Endothelial cell of umbilical vein (primary cell): Measurements from ENCODE around the gene SPIRE2. TPM values are rescaled to one million over a fixed set of nuclear protein-coding genes. Genes with fewer than 3 reads are reported as not detected.

Experiments
- BruUV-seq: library from RNA; stranded (reverse); fragments of 400-500 nt; replicated peaks from 2 replicates; lab custom pipeline; 2021; lab: Mats Ljungman, UMichigan
- CTCF ChIA-PET: fragments of 300-600, 350-600 bp; sonication (Branson Sonifier 250); formaldehyde crosslinking; loops from one replicate; lab custom pipeline; 2021; ENCODE audit warnings: antibody characterized with exemption, inconsistent platforms; lab: Charles Lee
- POLR2A ChIA-PET: fragments of 300-600, 350-600 bp; sonication (Branson Sonifier 250); formaldehyde crosslinking; loops from one replicate; lab custom pipeline; 2021; ENCODE audit warnings: antibody characterized with exemption, inconsistent platforms; lab: Charles Lee
- DNase-seq: peaks from one replicate; pipeline ENCODE4 v3.0.0-alpha.2; 2011; ENCODE audit warnings: low read depth, low spot score
- FAIRE-seq: peaks from 2 replicates; lab custom pipeline; 2011; peaks lifted over from hg19 to GRCh38; lab: Jason Lieb, UNC
- H2AFZ ChIP-seq: 2 replicates; pipeline ENCODE4 v1.6.0; 2012; ENCODE audit warnings: low read depth, low read length, control low read depth, inconsistent platforms
- H3K27ac ChIP-seq: 2 replicates; pipeline ENCODE4 v1.5.1; 2011; ENCODE audit warnings: low read depth, mild to moderate bottlenecking, control low read depth, low read length, moderate library complexity; ENCODE audit not compliant: insufficient read depth
- H3K27me3 ChIP-seq, 2 experiments: 2 replicates each; pipeline versions ENCODE4 v1.6.0 to v1.6.1; 2011; ENCODE audit warnings: low read length in 2 of 2, mixed read lengths in 1 of 2; ENCODE audit not compliant: control insufficient read depth in 2 of 2, insufficient read depth in 2 of 2
- H3K36me3 ChIP-seq, 2 experiments: 2 replicates in 1 of 2; 3 replicates in 1 of 2; pipeline ENCODE4 v1.5.1; 2011; ENCODE audit warnings: low read length in 2 of 2, mild to moderate bottlenecking in 1 of 2, moderate library complexity in 1 of 2; ENCODE audit not compliant: control insufficient read depth in 2 of 2, insufficient read depth in 2 of 2; ENCODE audit errors: extremely low read depth in 1 of 2
- H3K4me1 ChIP-seq: 3 replicates; pipeline ENCODE4 v1.5.1; 2011; ENCODE audit warnings: mild to moderate bottlenecking, low read length; ENCODE audit not compliant: control insufficient read depth, insufficient read depth; ENCODE audit errors: extremely low read depth
- H3K4me2 ChIP-seq: 2 replicates; pipeline ENCODE4 v1.6.1; 2011; ENCODE audit warnings: low read length, control low read depth, mixed read lengths; ENCODE audit not compliant: insufficient read depth
- H3K4me3 ChIP-seq, 3 experiments: fragments of 200-600 bp in 1 of 3; sonication (generic), shearing (Covaris generic) in 1 of 3; replicated peaks in 1 of 3; 2 replicates each; pipeline ENCODE4 v1.5.1; 2011 to 2016; ENCODE audit warnings: control low read depth in 3 of 3, low read length in 3 of 3, mild to moderate bottlenecking in 2 of 3, inconsistent platforms in 1 of 3, low read depth in 1 of 3, moderate library complexity in 1 of 3; ENCODE audit not compliant: insufficient read depth in 1 of 3
- H3K79me2 ChIP-seq: 2 replicates; pipeline ENCODE4 v1.6.0; 2012; ENCODE audit warnings: low read length, inconsistent platforms; ENCODE audit not compliant: control insufficient read depth, insufficient read depth
- H3K9ac ChIP-seq: replicated peaks from 2 replicates; pipeline ENCODE3; 2011; ENCODE audit warnings: low read length, control low read depth; ENCODE audit not compliant: insufficient read depth; ENCODE audit errors: extremely low read depth
- H3K9me1 ChIP-seq: replicated peaks from 3 replicates; pipeline ENCODE4 v1.6.0; 2011; ENCODE audit warnings: mild to moderate bottlenecking, low read length; ENCODE audit not compliant: control insufficient read depth, insufficient read depth; ENCODE audit errors: extremely low read depth
- H3K9me3 ChIP-seq: replicated peaks from 2 replicates; pipeline ENCODE4 v1.5.1; 2012; ENCODE audit warnings: low read length, inconsistent platforms; ENCODE audit not compliant: control insufficient read depth, insufficient read depth
- H4K20me1 ChIP-seq: replicated peaks from 2 replicates; pipeline ENCODE3; 2011; ENCODE audit warnings: mild to moderate bottlenecking, low read length; ENCODE audit not compliant: control insufficient read depth, insufficient read depth; ENCODE audit errors: extremely low read depth
- EZH2 ChIP-seq: IDR thresholded peaks from 2 replicates; pipeline ENCODE4 v1.6.1; 2012; ENCODE audit warnings: borderline replicate concordance, low read depth, mild to moderate bottlenecking, moderate library complexity, low read length, inconsistent platforms; ENCODE audit not compliant: severe bottlenecking
- FOS ChIP-seq: IDR thresholded peaks from 2 replicates; pipeline ENCODE4 v1.6.1; 2011; ENCODE audit warnings: mild to moderate bottlenecking, low read length, moderate library complexity, borderline replicate concordance; ENCODE audit not compliant: insufficient read depth
- GATA2 ChIP-seq: IDR thresholded peaks from 2 replicates; pipeline ENCODE4 v1.7.0; 2011; ENCODE audit warnings: low read depth, mild to moderate bottlenecking, moderate library complexity, mixed read lengths, low read length; ENCODE audit not compliant: insufficient read length, insufficient read depth
- JUN ChIP-seq: IDR thresholded peaks from 2 replicates; pipeline ENCODE4 v1.6.1; 2011; ENCODE audit warnings: borderline replicate concordance, low read depth; ENCODE audit not compliant: insufficient read length, insufficient read depth
- MYC ChIP-seq: IDR thresholded peaks from one replicate; pipeline ENCODE4 v1.6.1; 2011; ENCODE audit warnings: mild to moderate bottlenecking, low read depth, low read length
- POLR2A ChIP-seq: IDR thresholded peaks from 2 replicates; pipeline ENCODE4 v1.6.1; 2012; ENCODE audit warnings: low read depth, mild to moderate bottlenecking, control low read depth, low read length
- POLR2AphosphoS5 ChIP-seq: IDR thresholded peaks from 2 replicates; pipeline ENCODE4 v1.6.1; 2012; ENCODE audit warnings: low read depth, mild to moderate bottlenecking, control low read depth, low read length, moderate library complexity; ENCODE audit not compliant: insufficient read depth
- dilution Hi-C: fragments of 300-500 bp; cut with MboI; formaldehyde crosslinking; loops from one replicate; pipeline ENCODE4 v1.15.0; 2019; ENCODE audit warnings: low sequenced_read_pairs; ENCODE audit not compliant: extremely low pct_ligation_motif_present
- intact Hi-C: fragments of 100-400 bp; cut with micrococcal nuclease; formaldehyde crosslinking; loops from one replicate; pipeline ENCODE4 v1.10.0; 2022
- polyA plus RNA-seq, 4 experiments: library from polyadenylated mRNA; depleted of rRNA in 3 of 4; stranded (reverse) in 3 of 4; unstranded in 1 of 4; fragments of >200 nt; gene quantifications; 2 replicates each; pipeline versions ENCODE4 v1.2.1 to v1.2.3, GENCODE V29; 2011 to 2012; ENCODE audit warnings: missing spikeins in 1 of 4
- total RNA-seq: library from RNA; stranded (reverse); gene quantifications from 2 replicates; pipeline ENCODE4 v1.2.3, GENCODE V29; 2021
- TF ChIP-seq, protein P1 (sequence below): IDR thresholded peaks from 2 replicates; pipeline ENCODE4 v1.6.1; 2011; ENCODE audit not compliant: insufficient read depth, insufficient read length
- TF ChIP-seq, protein P2 (sequence below), 2 donors: IDR thresholded peaks; 1 replicate in 1 of 2; 2 replicates in 1 of 2; pipeline ENCODE4 v1.5.1; 2011; ENCODE audit warnings: low read length in 2 of 2, mild to moderate bottlenecking in 2 of 2, moderate library complexity in 2 of 2, control low read depth in 1 of 2, inconsistent platforms in 1 of 2, low read depth in 1 of 2; ENCODE audit not compliant: insufficient read depth in 1 of 2; ENCODE audit errors: extremely low read depth in 1 of 2

SPIRE2 gene
- total and polyA plus RNA-seq, 2 donors (not counting 3 experiments of a cell fraction or from before 2014, with no cell fraction given) = 1.2 to 3.1 TPM

DNA sequence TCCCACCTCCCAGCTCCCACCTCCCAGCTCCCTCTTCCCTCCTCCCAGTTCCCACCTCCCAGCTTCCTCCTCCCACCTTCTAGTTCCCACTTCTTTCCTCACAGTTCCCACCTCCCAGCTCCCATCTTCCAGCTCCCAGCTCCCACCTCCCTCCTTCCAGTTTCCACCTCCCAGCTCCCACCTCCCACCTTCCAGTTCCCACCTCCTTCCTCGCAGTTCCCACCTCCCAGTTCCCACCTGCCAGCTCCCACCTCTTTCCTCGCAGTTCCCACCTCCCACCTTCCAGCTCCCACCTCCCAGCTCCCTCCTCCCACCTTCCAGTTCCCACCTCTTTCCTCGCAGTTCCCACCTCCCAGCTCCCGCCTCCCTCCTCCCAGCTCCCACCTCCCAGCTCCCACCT, 80.0 kb downstream of the SPIRE2 start:
- ChIA-PET CTCF (interaction anchor here (4.9 kb wide), 1 partner anchor 10 kb away, joined by 54 read pairs; the partner anchor contains the start of gene MC1R), POLR2A (interaction anchor here (0.8 to 3.6 kb wide), 2 partner anchors 14 to 16 kb away, joined by 7 to 21 read pairs; partner anchors contain the start of gene TUBB3)
- no peaks in the 10 kb centered on the region for H3K27me3 ChIP-seq
- H2AFZ ChIP-seq = no peak overlapping the region
- no peaks in the 10 kb centered on the region for H3K9me3 ChIP-seq
- intact Hi-C loops (no loop called here), dilution Hi-C loops (no loop called here)
- no peak overlapping the region for H3K27ac ChIP-seq
- H3K79me2 ChIP-seq = no peaks in the 10 kb centered on the region
- FAIRE-seq (no peak), DNase-seq (no peak)
- no peaks in the 10 kb centered on the region for H3K9me1 ChIP-seq
- peaks cover 3% of the 10 kb centered on the region for H3K4me1 ChIP-seq
- BruUV-seq = no TSS peak
- no peaks in the 10 kb centered on the region for H4K20me1 ChIP-seq
- H3K4me2 ChIP-seq = no peak overlapping the region
- no peak overlapping the region for H3K9ac ChIP-seq
- H3K36me3 ChIP-seq = peaks cover 11 to 47% of the 10 kb centered on the region in 2 experiments
- no peak overlapping the region for H3K4me3 ChIP-seq
- no peak for TF ChIP-seq FOS
- no peak for TF ChIP-seq MYC
- TF ChIP-seq, protein P1, sequence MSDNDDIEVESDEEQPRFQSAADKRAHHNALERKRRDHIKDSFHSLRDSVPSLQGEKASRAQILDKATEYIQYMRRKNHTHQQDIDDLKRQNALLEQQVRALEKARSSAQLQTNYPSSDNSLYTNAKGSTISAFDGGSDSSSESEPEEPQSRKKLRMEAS = no peak
- no peak for TF ChIP-seq EZH2
- TF ChIP-seq, protein P2, sequence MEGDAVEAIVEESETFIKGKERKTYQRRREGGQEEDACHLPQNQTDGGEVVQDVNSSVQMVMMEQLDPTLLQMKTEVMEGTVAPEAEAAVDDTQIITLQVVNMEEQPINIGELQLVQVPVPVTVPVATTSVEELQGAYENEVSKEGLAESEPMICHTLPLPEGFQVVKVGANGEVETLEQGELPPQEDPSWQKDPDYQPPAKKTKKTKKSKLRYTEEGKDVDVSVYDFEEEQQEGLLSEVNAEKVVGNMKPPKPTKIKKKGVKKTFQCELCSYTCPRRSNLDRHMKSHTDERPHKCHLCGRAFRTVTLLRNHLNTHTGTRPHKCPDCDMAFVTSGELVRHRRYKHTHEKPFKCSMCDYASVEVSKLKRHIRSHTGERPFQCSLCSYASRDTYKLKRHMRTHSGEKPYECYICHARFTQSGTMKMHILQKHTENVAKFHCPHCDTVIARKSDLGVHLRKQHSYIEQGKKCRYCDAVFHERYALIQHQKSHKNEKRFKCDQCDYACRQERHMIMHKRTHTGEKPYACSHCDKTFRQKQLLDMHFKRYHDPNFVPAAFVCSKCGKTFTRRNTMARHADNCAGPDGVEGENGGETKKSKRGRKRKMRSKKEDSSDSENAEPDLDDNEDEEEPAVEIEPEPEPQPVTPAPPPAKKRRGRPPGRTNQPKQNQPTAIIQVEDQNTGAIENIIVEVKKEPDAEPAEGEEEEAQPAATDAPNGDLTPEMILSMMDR (IDR thresholded peaks at IDR 0.05; ENCODE audit: extremely low read depth in 1 of 2, insufficient read depth in 1 of 2, low read depth in 1 of 2, low read length in 2 of 2) = no peak
- no peak for TF ChIP-seq POLR2AphosphoS5
- TF ChIP-seq POLR2A = no peak
- no peak for TF ChIP-seq GATA2
- TF ChIP-seq JUN = no peak
